ENCODE data around the gene GAB2.

DNA sequence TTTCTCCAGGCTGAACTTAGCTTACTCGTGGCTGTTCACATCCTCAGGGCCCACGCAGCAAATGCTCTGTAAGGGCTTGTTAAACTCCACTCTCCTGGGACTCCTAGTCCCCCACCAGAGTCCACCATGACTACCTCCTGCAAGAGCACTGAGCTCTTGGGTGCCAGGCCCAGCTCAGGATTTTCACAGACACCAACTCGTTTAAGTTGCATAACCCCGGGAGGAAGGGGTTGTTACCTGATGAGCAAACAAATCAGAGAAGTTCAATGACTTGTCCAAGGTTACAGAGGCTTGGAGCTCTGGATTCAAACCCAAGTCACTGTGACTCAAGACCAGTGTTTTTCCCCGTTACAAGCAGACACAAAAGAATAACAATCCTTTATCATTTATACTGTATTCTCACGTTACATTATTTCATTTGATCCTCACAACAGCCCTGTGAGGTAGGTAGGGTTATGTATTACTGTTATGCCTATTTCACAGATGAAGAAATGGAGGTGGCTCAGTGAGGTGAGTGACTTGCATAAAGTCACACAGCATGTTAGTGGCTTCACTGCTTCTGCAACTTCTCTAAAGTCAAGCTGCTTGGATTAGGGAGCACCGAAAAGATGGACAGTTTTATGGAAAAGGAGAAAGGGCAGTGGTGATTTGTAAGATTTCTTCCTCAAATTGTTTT lies 246.6 kb downstream of the GAB2 start:
- TF ChIP-seq, protein P1, sequence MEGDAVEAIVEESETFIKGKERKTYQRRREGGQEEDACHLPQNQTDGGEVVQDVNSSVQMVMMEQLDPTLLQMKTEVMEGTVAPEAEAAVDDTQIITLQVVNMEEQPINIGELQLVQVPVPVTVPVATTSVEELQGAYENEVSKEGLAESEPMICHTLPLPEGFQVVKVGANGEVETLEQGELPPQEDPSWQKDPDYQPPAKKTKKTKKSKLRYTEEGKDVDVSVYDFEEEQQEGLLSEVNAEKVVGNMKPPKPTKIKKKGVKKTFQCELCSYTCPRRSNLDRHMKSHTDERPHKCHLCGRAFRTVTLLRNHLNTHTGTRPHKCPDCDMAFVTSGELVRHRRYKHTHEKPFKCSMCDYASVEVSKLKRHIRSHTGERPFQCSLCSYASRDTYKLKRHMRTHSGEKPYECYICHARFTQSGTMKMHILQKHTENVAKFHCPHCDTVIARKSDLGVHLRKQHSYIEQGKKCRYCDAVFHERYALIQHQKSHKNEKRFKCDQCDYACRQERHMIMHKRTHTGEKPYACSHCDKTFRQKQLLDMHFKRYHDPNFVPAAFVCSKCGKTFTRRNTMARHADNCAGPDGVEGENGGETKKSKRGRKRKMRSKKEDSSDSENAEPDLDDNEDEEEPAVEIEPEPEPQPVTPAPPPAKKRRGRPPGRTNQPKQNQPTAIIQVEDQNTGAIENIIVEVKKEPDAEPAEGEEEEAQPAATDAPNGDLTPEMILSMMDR (IDR thresholded peaks at IDR 0.05): no peak
- TF ChIP-seq POLR2A (IDR thresholded peaks at IDR 0.05): no peak
